ENCODE results near the gene ETNPPL.

Gene ETNPPL

DNA sequence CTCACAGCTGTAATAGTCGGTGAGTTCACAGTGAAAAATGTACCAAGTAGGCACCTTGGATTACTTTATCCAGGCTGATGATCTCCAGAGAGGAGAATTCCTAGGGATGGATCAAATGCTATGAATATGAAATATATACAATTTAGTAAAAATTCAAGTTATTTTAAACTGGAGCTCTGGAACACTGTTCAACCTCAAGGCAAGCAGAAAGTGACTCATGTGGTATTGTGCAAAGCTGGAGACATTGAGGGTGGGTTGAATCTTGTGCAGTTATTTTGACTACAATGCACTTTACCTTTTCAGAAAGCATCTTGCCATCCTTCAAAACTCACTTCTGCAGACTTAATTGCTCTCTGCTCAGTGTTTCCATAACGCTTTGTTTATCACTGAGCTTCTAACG lies 69.0 kb downstream of the ETNPPL start:
- DNase-seq, result no peak

DNA sequence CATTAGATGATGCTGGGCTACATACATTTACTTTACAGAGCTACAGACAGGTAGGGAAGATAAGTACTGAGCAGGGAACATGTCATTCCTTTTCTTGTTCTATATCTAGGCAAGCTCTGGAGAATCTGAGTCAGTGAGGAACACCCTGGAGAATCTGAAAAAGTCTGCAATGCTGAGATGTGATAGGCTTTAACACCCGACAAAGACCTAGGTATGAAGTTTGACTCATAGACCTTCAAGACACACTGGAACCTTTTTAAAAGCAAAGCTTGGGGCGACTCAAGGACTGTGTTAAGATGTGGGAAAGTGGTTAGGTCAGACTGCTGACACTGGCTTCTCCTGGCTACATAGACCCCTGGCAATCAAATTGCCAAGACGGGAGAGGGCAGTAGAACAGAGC lies 69.6 kb downstream of the ETNPPL start:
- no peak for DNase-seq
